ENCODE results near the gene SSR3. TPM values are rescaled to one million over a fixed set of nuclear protein-coding genes. Genes with fewer than 3 reads are reported as not detected.

Gene SSR3
- total RNA-seq, 1 donor from 2014 or later, result 377 TPM

- DNase-seq (ENCODE audit: low spot score), result no peak
- H3K9me3 Mint-ChIP-seq (ENCODE audit: low read depth), result no peaks in the 10 kb centered on the region
- H3K36me3 Mint-ChIP-seq (ENCODE audit: low read depth), result no peaks in the 10 kb centered on the region
- no peak overlapping the region for H3K27ac Mint-ChIP-seq (ENCODE audit: unreplicated experiment)
- no peaks in the 10 kb centered on the region for H3K27me3 Mint-ChIP-seq (ENCODE audit: low read depth)
- no peak overlapping the region for H3K4me3 Mint-ChIP-seq (ENCODE audit: unreplicated experiment)
- H3K4me1 Mint-ChIP-seq (ENCODE audit: low read depth), result no peaks in the 10 kb centered on the region
- TF ChIP-seq CTCF (IDR thresholded peaks at IDR 0.05), result no peak
These were observed 26.1 kb upstream of the SSR3 start for GRCh38 chr3:156581033-156581432.

- Mint-ChIP-seq H3K27ac (ENCODE audit: unreplicated experiment) (no peak overlapping the region), H3K4me1 (ENCODE audit: low read depth) (no peaks in the 10 kb centered on the region), H3K36me3 (ENCODE audit: low read depth) (no peaks in the 10 kb centered on the region), H3K4me3 (ENCODE audit: unreplicated experiment) (no peak overlapping the region), H3K9me3 (ENCODE audit: low read depth) (no peaks in the 10 kb centered on the region), H3K27me3 (ENCODE audit: low read depth) (peaks cover 3% of the 10 kb centered on the region)
- DNase-seq (ENCODE audit: low spot score), result no peak
- TF ChIP-seq CTCF (IDR thresholded peaks at IDR 0.05), result no peak
These were observed 24.5 kb upstream of the SSR3 start for GRCh38 chr3:156579427-156579851.

- peaks cover 4% of the 10 kb centered on the region for H3K27me3 Mint-ChIP-seq (ENCODE audit: low read depth)
- no peaks in the 10 kb centered on the region for H3K9me3 Mint-ChIP-seq (ENCODE audit: low read depth)
- H3K4me1 Mint-ChIP-seq (ENCODE audit: low read depth), result no peaks in the 10 kb centered on the region
- no peaks in the 10 kb centered on the region for H3K36me3 Mint-ChIP-seq (ENCODE audit: low read depth)
- no peak overlapping the region for H3K4me3 Mint-ChIP-seq (ENCODE audit: unreplicated experiment)
- DNase-seq (ENCODE audit: low spot score), result no peak
- H3K27ac Mint-ChIP-seq (ENCODE audit: unreplicated experiment), result no peak overlapping the region
- no peak for TF ChIP-seq CTCF (IDR thresholded peaks at IDR 0.05)
These were observed 22.8 kb upstream of the SSR3 start for GRCh38 chr3:156577736-156578135.

GRCh38 chr3:156576651-156577348 lies 21.9 kb upstream of the SSR3 start:
- Mint-ChIP-seq H3K4me1 (ENCODE audit: low read depth) (no peaks in the 10 kb centered on the region), H3K27me3 (ENCODE audit: low read depth) (peaks cover 4% of the 10 kb centered on the region), H3K36me3 (ENCODE audit: low read depth) (no peaks in the 10 kb centered on the region), H3K4me3 (ENCODE audit: unreplicated experiment) (no peak overlapping the region), H3K9me3 (ENCODE audit: low read depth) (no peaks in the 10 kb centered on the region), H3K27ac (ENCODE audit: unreplicated experiment) (no peak overlapping the region)
- no peak for DNase-seq (ENCODE audit: low spot score)
- TF ChIP-seq CTCF (IDR thresholded peaks at IDR 0.05), result peak; percentile 38

- no peaks in the 10 kb centered on the region for H3K9me3 Mint-ChIP-seq (ENCODE audit: low read depth)
- H3K36me3 Mint-ChIP-seq (ENCODE audit: low read depth), result no peaks in the 10 kb centered on the region
- no peak for TF ChIP-seq CTCF (IDR thresholded peaks at IDR 0.05)
- H3K27ac Mint-ChIP-seq (ENCODE audit: unreplicated experiment), result no peak overlapping the region
- peaks cover 4% of the 10 kb centered on the region for H3K27me3 Mint-ChIP-seq (ENCODE audit: low read depth)
- H3K4me1 Mint-ChIP-seq (ENCODE audit: low read depth), result no peaks in the 10 kb centered on the region
- H3K4me3 Mint-ChIP-seq (ENCODE audit: unreplicated experiment), result no peak overlapping the region
- no peak for DNase-seq (ENCODE audit: low spot score)
These were observed 21.1 kb upstream of the SSR3 start for GRCh38 chr3:156576051-156576450.

All from chondrocyte (in vitro differentiated cells).